ENCODE data around the gene NME4. TPM values are rescaled to one million over a fixed set of nuclear protein-coding genes. Genes with fewer than 3 reads are reported as not detected.
"Not testable (repeated sequence)": the region's sequence is repeated elsewhere in the genome, so short reads cannot be mapped to it uniquely, and the experiment has no call there.

The NME4 gene
- total RNA-seq, 1 experiment from 2014 or later: 35.6 TPM

GRCh38 chr16:397736-398332 is 835 bp downstream of the NME4 start:
- peak; percentile 61 for DNase-seq (ENCODE audit: low read depth)

- DNase-seq (ENCODE audit: low read depth): no peak
Observed at GRCh38 chr16:398561-399339, 1.8 kb downstream of the NME4 start.

- no peak for DNase-seq (ENCODE audit: low read depth)
Observed at GRCh38 chr16:399340-400019, 2.5 kb downstream of the NME4 start.

GRCh38 chr16:400061-400591 is 3.1 kb downstream of the NME4 start:
- no peak for DNase-seq (ENCODE audit: low read depth)

GRCh38 chr16:401468-402348 is 4.7 kb downstream of the NME4 start, which contains the start of gene DECR2:
DECR2 (plus strand) TSS chr16:401885; CDS start chr16:401964, 79 bp downstream.
- peak; percentile 90 for DNase-seq (ENCODE audit: low read depth)

GRCh38 chr16:404971-405486 is 8.0 kb downstream of the NME4 start:
- no peak for DNase-seq (ENCODE audit: low read depth)

- no peak for DNase-seq (ENCODE audit: low read depth)
Observed at GRCh38 chr16:405548-406506, 8.8 kb downstream of the NME4 start.

- no peak for DNase-seq (ENCODE audit: low read depth)
Observed at GRCh38 chr16:407253-407652, 10.3 kb downstream of the NME4 start.

- no peak for DNase-seq (ENCODE audit: low read depth)
Observed at GRCh38 chr16:410516-411178, 13.6 kb downstream of the NME4 start.

GRCh38 chr16:411576-412265 is 14.7 kb downstream of the NME4 start:
- DNase-seq (ENCODE audit: low read depth): no peak

GRCh38 chr16:414395-415169 is 17.6 kb downstream of the NME4 start:
- DNase-seq (ENCODE audit: low read depth): no peak

GRCh38 chr16:415170-415498 is 18.1 kb downstream of the NME4 start:
- not testable (repeated sequence) for DNase-seq (ENCODE audit: low read depth)

GRCh38 chr16:422179-422578 is 25.2 kb downstream of the NME4 start:
- DNase-seq (ENCODE audit: low read depth): not testable (repeated sequence)

GRCh38 chr16:424033-424622 is 27.1 kb downstream of the NME4 start:
- peak; percentile 91 for DNase-seq (ENCODE audit: low read depth)

GRCh38 chr16:424623-425081 is 27.7 kb downstream of the NME4 start:
- DNase-seq (ENCODE audit: low read depth): peak; percentile 53

- peak; percentile 87 for DNase-seq (ENCODE audit: low read depth)
Observed at GRCh38 chr16:425082-425718, 28.2 kb downstream of the NME4 start, which contains the start of gene RAB11FIP3. RAB11FIP3 (plus strand) TSS chr16:425649; CDS start chr16:426007, 358 bp downstream.

GRCh38 chr16:425740-426114 is 28.7 kb downstream of the NME4 start:
- no peak for DNase-seq (ENCODE audit: low read depth)

Measured in Daoy (cell line).